Suppressor macrophage treated with lipopolysaccharide for 4 hours (primary cell): ENCODE results near the gene ZNF211.

ENCODE experiments used
- DNase-seq: peaks from one replicate; pipeline ENCODE4 v3.0.0-alpha.2; 2020

ZNF211 gene

DNA sequence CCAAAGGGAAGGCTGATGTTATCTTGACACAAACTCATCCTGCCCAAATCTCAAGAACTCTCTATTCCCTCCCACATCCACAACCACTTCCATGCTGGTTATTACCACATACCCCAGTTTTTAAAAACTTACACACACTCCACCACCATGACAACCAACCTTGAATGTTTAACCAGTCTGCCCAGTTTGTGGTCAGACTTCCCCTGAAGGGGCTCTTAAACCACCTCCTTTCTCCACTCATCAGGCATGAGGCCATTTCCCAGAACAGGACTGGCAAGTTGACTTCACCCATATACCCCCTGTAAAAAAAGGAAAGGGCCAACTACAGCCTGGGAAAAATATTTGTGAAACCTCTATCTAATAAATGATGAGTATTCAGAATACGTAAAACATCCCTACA, 23.4 kb downstream of the ZNF211 start:
- DNase-seq, result no peak

DNA sequence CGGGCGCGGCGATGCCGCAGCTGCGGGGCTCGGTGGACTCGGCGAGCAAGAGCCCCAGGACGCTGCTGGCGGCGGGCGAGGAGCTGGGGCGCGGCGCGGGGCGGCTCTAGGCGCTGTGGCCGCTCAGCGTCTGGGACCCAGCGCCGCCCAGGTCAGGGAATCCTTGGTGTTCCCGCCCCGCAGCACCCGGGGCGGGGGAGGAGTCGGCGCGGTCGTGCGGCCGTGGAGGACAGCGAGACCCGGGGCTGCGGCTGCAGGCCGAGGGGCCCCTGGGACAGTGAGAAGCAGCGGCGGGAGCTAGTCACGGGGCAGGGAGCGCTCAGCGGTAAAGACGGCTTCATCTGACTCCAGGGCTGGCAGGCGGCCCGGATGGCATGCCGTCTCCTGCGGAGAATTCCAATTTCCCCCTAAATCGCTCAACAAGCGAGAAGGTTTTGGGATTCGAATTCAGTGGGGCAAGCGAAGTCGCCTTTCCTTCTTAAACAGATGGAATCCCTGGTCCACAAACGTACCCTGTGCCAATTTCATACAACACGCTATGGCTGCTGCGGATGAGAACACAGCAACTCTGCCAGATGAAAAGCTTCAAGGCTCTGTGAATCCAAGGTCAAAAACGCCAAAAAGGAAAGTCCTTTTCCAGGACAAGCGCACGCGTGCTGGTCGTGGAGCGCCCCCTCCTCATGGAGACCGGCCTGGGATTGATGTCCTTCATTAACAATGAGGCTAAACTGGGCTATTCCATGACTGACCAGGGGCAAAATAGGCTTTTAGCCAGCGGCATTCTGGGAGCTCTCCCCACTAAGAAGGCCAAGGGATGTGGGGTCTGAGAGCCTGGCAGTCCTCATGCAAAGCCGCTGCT, 31.5 kb downstream of the ZNF211 start:
- no peak for DNase-seq

DNA sequence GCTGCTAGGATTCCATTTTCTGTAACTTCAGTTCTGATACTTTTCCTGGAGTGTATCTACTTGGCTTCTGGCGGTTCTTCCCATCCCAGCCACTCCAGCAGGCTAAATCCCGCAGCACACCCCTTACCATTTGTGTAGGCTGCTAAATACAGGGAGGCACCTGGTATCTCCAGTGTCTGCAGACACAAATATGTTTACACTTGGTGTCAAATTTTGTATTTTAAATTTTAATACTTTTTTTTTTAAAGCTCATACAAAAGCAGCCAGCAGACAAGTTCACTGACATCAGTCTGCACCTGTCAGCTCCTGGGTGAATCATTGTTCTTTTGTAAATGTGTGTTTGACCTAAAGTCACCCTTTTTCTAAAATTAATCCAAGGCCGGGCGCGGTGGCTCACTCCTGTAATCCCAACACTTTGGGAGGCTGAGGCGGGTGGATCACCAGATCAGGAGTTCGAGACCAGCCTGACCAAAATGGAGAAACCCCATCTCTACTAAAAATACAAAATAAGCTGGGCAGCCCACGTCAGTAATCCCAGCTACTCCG, 32.4 kb downstream of the ZNF211 start:
- no peak for DNase-seq

DNA sequence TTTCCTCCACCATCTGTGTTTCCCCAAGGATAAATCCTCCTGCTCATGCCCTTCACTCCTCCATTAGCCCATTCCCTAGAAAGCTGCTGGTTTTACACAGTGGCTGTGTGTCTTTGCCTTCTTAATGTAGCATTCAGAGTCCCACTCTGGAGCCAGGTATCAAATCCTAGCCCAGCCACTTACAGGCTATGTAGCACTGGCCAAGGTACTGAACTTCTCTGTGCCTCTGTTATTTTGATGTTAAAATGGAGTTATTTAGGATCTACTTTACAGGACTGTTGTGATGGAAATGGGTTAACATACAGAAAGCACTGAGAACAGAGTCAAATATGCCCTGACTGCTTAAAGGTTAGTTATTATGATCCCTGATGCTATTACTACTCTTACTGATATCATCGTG, 34.3 kb downstream of the ZNF211 start:
- DNase-seq, result no peak

DNA sequence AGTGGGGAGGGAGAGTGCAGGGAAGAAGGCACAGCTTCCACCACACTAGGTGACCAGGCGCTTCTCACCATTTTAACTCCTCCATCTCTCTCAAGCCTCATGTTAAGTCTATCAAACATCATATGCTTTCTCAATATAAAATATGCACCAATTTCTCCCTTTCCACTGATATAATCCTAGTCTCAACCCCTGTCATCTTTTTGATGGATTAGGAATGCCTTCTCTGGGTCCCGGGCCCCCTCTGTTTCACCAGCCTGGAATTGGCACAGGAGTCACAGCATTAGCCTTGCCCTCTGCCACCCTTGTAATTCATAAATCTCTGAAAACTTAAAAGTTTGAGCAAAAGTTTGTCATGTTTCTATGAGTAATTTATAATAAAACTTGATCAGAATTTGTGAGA, 35.7 kb downstream of the ZNF211 start, which contains the start of gene ZSCAN4:
Gene ZSCAN4, plus strand, starts transcription at position 301 of the 400 bp plus-strand sequence. CDS start 7,211 bp downstream, outside the sequence.
- no peak for DNase-seq

DNA sequence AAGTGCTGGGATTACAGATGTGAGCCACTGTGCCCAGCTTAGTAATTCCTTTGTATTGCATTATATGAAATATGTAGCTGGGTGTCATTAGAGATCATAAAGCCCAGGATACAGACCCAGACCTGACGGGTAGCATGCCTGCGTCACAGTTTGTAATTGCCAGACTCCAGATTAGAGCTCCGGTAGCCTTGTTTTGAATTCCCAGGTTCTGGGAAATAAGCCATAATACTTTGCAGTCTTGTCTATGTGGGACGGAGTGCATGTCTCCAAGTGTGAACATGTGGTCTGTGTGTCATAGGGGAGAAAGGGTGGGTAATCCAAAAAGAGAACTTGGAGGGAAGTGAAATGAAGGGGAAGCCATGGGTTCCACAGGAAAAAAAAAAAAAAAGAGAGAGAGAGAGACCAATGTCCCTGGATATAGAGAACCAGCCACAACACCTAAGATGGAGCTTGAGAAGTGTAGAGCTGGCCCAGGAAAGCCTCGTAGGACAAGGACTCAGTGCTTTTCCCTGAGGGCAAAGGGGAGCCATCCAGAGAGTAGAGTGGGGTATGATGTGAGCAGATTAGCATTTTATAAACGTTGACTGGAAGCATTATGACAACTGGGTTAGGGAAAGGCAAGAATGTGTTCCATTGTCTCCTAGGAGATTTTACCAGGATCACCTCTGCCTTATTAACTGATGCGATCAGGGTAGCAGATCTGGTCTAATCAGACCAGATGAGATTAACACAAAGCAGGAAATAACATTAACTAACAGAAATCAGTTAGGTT, 38.3 kb downstream of the ZNF211 start:
- no peak for DNase-seq

DNA sequence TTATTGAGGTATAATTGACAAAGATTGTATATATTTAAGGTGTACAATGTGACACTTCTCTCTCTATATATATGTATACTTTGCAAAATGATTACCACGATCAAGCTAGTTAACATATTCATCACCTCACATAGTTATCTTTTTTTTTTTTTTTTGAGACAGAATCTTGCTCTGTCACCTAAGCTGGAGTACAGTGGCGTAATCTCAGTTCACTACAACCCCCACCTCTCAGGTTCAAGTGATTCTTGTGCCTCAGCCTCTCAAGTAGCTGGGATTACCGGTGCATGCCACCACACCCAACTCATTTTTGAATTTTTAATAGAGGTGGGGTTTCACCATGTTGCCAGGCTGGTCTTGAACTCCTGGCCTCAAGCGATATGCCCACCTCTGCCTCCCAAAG, 39.5 kb downstream of the ZNF211 start:
- no peak for DNase-seq

DNA sequence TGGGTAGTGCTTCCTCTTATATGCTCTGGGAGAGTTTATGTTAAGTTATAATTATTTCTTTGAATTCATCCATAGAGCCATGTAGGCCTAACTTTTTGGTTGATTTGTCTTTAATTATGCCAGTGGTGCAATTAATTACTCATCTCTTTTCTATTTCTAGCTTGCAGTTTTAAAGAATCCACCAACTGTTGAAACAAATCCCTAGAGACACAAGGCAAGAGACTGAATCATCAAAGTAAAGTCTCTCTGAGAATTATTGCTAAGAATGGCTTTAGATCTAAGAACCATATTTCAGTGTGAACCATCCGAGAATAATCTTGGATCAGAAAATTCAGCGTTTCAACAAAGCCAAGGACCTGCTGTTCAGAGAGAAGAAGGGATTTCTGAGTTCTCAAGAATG, 42.9 kb downstream of the ZNF211 start:
- no peak for DNase-seq

DNA sequence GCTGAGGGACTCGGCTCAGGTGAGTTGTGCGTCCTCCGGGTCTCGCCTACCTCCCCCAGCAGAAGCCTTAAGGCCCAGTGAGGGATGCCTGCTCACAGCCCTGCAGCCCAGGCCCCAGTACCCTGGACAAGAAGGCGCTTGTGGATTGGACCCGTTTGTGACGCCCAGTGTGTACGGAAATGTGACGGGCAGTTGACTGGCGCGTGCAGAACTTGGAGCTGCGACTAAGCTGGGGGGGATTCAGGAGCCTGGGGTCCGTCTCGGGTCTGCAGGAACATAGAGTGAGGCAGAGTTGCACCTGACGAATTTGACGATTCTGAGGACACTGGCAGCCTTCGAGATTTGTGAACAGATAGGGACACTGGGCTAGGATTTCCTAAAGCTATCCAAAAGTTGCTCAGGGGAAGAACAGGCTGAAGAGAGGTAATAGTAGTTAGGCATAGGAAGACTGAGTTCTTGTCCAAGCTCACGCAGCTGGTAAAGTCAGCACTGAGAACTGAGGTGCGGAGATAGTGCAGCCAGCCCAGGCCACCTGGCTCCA, 49.3 kb downstream of the ZNF211 start:
- no peak for DNase-seq

DNA sequence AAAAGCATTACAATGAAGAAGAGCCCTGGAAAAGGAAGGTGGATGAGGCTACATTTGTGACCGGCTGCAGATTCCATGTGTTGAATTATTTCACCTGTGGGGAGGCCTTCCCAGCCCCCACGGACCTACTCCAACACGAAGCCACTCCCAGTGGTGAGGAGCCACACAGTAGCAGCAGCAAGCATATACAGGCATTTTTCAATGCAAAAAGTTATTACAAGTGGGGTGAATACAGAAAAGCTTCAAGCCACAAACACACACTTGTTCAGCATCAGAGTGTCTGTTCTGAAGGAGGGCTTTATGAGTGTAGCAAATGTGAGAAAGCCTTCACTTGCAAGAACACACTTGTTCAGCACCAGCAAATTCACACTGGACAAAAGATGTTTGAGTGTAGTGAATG, 53.8 kb downstream of the ZNF211 start:
- no peak for DNase-seq

DNA sequence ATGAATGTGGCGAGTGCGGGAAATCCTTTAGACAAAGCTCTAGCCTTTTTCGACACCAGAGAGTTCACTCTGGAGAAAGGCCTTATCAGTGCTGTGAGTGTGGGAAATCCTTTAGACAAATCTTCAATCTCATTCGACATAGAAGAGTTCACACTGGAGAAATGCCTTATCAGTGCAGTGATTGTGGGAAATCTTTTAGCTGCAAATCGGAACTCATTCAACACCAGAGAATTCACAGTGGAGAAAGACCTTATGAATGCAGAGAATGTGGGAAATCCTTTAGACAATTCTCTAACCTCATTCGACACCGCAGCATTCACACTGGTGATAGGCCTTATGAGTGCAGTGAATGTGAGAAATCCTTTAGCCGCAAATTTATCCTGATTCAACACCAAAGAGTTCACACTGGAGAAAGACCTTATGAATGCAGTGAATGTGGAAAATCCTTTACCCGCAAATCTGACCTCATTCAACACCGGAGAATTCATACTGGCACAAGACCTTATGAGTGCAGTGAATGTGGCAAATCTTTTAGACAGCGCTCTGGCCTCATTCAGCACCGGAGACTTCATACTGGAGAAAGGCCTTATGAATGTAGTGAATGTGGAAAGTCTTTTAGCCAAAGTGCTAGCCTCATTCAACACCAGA, 54.5 kb downstream of the ZNF211 start:
- no peak for DNase-seq

DNA sequence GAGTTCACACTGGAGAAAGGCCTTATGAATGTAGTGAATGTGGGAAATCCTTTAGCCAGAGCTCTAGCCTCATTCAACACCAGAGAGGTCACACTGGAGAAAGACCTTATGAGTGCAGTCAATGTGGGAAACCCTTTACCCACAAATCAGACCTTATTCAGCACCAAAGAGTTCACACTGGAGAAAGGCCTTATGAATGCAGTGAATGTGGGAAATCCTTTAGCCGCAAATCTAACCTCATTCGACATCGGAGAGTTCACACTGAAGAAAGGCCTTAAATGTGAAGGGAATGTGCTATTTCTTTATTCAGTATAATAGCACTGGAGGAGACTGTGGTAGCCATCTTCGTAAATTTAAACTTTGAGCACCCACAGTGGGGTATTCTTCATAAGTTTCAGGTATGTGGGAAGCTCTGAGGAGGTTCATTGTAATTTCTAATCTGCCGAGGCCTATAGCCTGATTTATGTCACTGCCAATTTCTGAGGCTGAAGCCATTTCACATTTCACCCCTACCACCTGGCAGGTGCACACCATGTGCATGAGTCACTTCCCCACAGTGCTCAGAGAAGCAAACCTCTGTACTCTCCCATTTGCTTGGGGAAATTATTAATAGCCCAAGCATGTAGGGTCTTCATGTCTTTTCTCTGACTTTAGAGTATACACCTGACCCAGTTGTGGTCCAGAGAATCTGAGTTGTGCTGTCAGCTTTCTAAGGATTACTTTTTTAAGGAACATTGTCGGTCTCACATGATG, 55.2 kb downstream of the ZNF211 start:
- no peak for DNase-seq

DNA sequence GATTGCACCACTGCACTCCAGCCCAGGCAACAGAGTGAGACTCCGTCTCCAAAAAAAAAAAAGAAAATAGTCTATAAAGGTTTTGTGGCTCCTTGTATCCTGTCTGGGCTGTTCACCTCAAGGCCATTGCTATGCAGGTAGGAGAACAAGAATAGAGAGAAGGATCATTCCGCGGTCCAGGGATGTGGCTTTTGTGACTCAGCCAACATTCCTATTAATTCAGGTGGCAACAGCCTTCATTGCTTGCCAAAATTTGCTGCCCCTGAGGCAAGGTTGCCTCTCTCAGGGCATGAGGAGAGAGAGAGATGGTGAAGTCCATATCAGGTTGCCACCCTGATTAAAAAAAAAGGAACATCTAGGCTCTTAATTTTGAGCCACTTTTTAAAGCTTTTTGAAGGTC, 56.8 kb downstream of the ZNF211 start:
- no peak for DNase-seq
